Thyroid gland (tissue), 4 donors: ENCODE measurements around the gene PODNL1.

Source experiments
- CTCF ChIP-seq, 6 experiments: fragments of 200-600 bp in 3 of 6; fragments of 450-650 bp in 3 of 6; sonication (generic) in 3 of 6; IDR thresholded peaks; one replicate each; pipeline ENCODE4 v1.5.1; 2016 to 2019; ENCODE audit warnings: antibody characterized with exemption in 6 of 6, mild to moderate bottlenecking in 2 of 6, inconsistent platforms in 1 of 6, moderate library complexity in 1 of 6
- POLR2A ChIP-seq, 2 donors: fragments of 450-650 bp; IDR thresholded peaks; one replicate each; pipeline ENCODE4 v1.6.1; 2017; ENCODE audit warnings: antibody characterized with exemption in 2 of 2, mild to moderate bottlenecking in 2 of 2, moderate library complexity in 1 of 2

DNA sequence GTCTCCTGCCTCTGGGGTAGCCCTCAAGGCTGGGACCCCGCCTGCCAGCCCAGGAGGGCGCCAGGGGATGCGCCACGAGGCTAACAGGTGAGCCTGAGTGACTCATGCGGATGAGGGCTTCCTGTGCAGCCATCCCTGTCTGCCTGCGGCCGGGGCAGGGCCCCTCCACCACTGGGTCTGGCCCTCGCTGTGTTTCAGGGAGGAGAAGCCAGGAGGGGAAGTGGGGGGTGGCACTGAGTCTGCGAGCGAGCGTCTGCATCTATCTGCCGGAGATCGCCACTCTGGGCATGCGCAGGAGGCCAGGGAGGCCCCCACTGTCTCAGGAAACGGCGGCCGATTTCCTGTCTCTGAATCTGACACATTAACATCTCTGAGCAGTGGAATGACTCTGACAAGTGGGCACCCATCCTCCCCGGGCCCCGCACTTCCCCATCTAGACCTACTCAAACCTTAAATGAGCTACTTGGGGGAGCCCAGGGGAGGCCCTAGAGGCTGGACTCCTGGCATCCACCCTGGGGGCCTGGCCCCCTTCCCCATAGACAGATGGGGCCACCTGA is 48.2 kb upstream of the PODNL1 start:
- TF ChIP-seq CTCF (IDR thresholded peaks at IDR 0.05) (no peak), POLR2A (IDR thresholded peaks at IDR 0.05) (peak in 1 of 2 donors; percentile 7)
